ENCODE measurements around the gene DUOXA1.

Gene DUOXA1

GRCh38 chr15:45165536-45165935, 35.9 kb upstream of the DUOXA1 start:
- no peak for TF ChIP-seq POLR2A (IDR thresholded peaks at IDR 0.05; ENCODE audit: extremely low read depth, insufficient read length)
- no peak for TF ChIP-seq CTCF (IDR thresholded peaks at IDR 0.05; ENCODE audit: low read depth, low read length)
- TF ChIP-seq MYC (IDR thresholded peaks at IDR 0.05; ENCODE audit: low read depth, low read length), result no peak
- TF ChIP-seq MAX (IDR thresholded peaks at IDR 0.05; ENCODE audit: low read depth, low read length), result no peak
- DNase-seq (ENCODE audit: low read depth), result no peak
- H3K4me3 ChIP-seq (ENCODE audit: low read depth, low read length), result no peak overlapping the region

- TF ChIP-seq MYC (IDR thresholded peaks at IDR 0.05; ENCODE audit: low read depth, low read length) (no peak), MAX (IDR thresholded peaks at IDR 0.05; ENCODE audit: low read depth, low read length) (no peak)
- no peak overlapping the region for H3K4me3 ChIP-seq (ENCODE audit: low read depth, low read length)
- DNase-seq (ENCODE audit: low read depth), result no peak
Measured at GRCh38 chr15:45164914-45165313, 35.2 kb upstream of the DUOXA1 start.

GRCh38 chr15:45163508-45163856, 33.8 kb upstream of the DUOXA1 start:
- DNase-seq (ENCODE audit: low read depth), result no peak
- TF ChIP-seq CTCF (IDR thresholded peaks at IDR 0.05; ENCODE audit: low read depth, low read length), result no peak
- H3K4me3 ChIP-seq (ENCODE audit: low read depth, low read length), result no peak overlapping the region

GRCh38 chr15:45162771-45163507, 33.3 kb upstream of the DUOXA1 start:
- peak; percentile 81 for DNase-seq (ENCODE audit: low read depth)
- TF ChIP-seq POLR2A (IDR thresholded peaks at IDR 0.05; ENCODE audit: extremely low read depth, insufficient read length), result no peak
- peak; percentile 66; the same call in 1 of the 2 replicates for TF ChIP-seq MAX (IDR thresholded peaks at IDR 0.05; ENCODE audit: low read depth, low read length)
- TF ChIP-seq MYC (IDR thresholded peaks at IDR 0.05; ENCODE audit: low read depth, low read length), result peak; percentile 43; the same call in 1 of the 2 replicates
- peak; percentile 92 for TF ChIP-seq CTCF (IDR thresholded peaks at IDR 0.05; ENCODE audit: low read depth, low read length)
- no peak overlapping the region for H3K4me3 ChIP-seq (ENCODE audit: low read depth, low read length)

GRCh38 chr15:45161666-45162065, 32.0 kb upstream of the DUOXA1 start:
- no peak for DNase-seq (ENCODE audit: low read depth)
- TF ChIP-seq POLR2A (IDR thresholded peaks at IDR 0.05; ENCODE audit: extremely low read depth, insufficient read length) (no peak), CTCF (IDR thresholded peaks at IDR 0.05; ENCODE audit: low read depth, low read length) (no peak), MAX (IDR thresholded peaks at IDR 0.05; ENCODE audit: low read depth, low read length) (no peak), MYC (IDR thresholded peaks at IDR 0.05; ENCODE audit: low read depth, low read length) (no peak)
- H3K4me3 ChIP-seq (ENCODE audit: low read depth, low read length), result no peak overlapping the region

GRCh38 chr15:45157974-45158373, 28.3 kb upstream of the DUOXA1 start:
- H3K4me3 ChIP-seq (ENCODE audit: low read depth, low read length), result no peak overlapping the region
- TF ChIP-seq MYC (IDR thresholded peaks at IDR 0.05; ENCODE audit: low read depth, low read length), result no peak
- TF ChIP-seq MAX (IDR thresholded peaks at IDR 0.05; ENCODE audit: low read depth, low read length), result no peak
- DNase-seq (ENCODE audit: low read depth), result peak; percentile 31

Measured in NB4 (cell line).